ENCODE measurements around the gene ALDH16A1.

Gene ALDH16A1

DNA sequence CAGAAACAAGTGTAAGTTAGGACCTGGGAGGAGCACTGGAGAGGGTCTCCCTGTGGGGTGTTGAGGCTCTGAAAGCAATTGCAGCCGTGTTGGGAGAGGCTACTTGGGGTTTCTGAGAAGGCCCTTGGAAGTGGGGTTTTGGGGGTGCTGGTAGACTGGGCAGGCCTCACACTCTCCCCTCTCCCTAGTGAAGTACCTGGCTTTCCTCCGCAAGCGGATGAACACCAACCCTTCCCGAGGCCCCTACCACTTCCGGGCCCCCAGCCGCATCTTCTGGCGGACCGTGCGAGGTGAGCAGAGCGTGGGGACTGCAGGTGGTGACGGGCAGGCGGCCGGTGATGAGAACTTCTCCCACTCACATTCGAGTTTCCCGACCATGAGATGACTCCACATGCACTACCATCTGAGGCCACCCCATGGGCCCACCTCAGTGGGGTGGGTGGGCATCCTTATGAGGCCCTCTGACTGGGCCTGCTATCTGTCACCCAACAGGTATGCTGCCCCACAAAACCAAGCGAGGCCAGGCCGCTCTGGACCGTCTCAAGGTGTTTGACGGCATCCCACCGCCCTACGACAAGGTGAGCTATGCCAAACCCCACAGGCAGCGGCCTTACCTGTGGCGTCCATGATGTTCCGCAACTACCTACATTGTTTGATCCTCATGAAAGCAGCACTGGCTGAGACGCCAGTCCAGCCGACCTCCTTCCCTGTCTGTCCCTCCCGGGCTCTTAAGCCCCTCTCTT is 37.4 kb downstream of the ALDH16A1 start:
- no peak for DNase-seq

DNA sequence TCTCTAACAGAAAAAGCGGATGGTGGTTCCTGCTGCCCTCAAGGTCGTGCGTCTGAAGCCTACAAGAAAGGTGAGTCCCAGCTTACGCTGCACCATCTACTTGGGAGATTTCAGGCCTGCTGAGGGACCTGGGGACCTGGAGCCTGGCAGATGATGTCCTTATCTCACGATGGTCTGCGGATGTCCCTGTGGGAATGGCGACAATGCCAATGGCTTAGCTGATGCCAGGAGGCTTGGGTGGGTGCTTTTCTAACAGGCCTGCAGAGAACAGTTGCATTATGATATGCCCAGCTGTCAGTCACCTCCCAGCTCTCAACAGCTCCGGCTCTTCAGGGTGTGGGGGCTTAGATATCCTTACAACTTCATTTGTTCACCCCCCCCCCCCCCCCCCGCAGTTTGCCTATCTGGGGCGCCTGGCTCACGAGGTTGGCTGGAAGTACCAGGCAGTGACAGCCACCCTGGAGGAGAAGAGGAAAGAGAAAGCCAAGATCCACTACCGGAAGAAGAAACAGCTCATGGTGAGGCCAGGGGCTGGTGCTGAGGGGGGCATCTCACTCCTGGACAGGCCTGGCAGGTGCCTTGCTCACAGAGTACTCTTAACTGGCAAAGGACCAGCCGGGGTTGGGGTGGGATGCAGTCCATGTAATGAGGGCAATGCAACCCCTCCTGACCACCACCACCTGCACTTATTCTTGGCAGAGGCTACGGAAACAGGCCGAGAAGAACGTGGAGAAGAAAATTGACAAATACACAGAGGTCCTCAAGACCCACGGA is 38.2 kb downstream of the ALDH16A1 start:
- DNase-seq, result no peak

GRCh38 chr19:49491804-49492572 is 39.0 kb downstream of the ALDH16A1 start:
- no peak for DNase-seq

DNA sequence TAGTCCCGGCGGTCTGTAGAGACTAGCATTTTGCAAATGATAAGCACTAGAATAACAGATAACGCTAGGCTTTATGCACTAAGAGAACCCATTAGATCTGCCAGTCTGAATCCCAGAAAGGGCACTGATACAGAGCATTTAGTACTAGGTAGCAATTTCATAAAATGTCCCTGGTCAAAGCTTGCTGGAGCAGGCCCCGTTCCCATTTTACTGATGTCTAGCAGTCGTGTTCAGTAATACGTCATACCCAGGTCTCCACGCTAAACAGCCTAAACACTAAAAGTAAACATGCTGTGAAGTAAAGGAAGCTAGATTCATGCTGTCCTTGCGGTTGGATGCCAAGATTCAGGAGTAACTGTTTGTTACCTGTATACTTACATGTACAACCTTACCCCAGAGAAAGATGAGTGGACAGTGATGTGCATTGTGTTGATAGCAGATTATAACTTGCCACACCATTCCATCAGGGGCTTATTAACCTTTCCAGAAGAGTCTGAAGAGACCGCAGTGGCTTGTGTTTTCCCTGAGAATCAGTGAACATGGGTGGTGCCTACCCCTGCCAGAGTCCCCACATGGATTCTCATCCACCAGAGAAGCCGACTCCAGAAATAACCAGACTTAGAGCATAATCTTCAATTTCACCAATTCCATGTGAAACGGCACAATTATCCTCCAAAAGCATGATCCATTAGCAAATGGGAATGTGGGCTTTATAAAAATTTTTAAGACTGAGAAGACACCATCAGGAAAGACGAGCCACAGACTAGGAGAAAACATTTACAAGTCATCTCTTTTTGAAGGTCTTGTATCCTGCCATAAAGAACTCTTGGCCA is 39.8 kb downstream of the ALDH16A1 start:
- no peak for DNase-seq

DNA sequence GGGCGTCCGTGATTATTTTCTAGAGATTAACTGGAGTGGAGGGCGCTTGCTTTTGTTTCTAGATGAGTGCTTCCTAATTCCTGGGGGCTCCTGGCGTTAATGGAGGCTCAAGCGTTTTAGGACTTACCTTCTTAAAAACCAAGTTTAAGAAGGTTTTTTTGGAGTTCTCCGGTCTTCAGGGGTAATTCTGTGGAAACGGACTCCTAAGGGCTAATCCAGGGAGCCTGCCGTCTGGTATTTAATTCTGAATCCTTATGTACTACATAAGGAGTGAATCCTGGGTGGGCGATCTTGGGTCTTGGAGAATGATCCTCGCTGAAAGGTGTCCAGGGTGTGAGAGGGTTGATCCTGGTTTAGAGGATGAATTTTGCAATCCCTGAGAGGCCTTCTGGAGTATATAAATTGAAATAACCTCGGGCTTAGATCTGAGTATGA is 43.6 kb downstream of the ALDH16A1 start:
- no peak for DNase-seq

- peak; percentile 59 for DNase-seq
Measured at GRCh38 chr19:49497047-49497788, 44.2 kb downstream of the ALDH16A1 start.

DNA sequence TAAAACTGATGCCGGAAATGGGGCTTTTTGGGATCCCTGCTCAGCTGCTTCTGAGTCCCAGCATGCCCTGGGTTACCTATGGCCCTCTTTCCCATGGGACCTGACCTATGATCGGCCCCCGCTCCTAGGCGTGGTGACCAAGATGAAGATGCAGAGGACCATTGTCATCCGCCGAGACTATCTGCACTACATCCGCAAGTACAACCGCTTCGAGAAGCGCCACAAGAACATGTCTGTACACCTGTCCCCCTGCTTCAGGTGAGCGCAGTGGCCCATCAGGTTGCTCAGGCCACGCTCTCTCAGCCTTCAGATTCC is 44.7 kb downstream of the ALDH16A1 start:
- no peak for DNase-seq

GRCh38 chr19:49498475-49498874 is 45.5 kb downstream of the ALDH16A1 start:
- DNase-seq, result no peak

DNA sequence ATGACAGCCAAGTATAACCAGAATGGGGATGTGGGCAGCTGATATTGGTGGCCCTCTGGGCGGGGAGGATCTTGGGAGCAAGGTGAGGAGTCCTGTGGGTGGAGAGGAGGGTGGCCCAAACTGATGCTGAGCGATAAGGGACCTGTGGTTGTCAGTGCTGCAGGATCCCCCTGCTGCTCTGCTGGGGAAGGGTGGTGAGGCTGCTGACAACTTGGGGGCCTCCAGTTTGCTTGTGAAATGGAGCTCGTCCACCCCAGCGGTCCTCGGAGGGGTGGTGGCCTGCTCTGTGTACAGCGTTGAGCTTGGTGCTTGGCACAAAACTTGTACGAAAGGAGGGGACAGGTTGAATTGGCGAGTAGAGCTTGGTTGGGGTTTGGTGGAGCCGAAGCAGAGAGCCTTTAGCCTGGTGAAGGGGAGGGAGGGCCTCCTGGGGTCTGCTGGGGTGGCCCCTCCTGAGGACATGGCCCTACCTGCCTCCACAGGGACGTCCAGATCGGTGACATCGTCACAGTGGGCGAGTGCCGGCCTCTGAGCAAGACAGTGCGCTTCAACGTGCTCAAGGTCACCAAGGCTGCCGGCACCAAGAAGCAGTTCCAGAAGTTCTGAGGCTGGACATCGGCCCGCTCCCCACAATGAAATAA is 46.1 kb downstream of the ALDH16A1 start:
- no peak for DNase-seq

- DNase-seq, result no peak
Measured at GRCh38 chr19:49502866-49503581, 50.0 kb downstream of the ALDH16A1 start.

DNA sequence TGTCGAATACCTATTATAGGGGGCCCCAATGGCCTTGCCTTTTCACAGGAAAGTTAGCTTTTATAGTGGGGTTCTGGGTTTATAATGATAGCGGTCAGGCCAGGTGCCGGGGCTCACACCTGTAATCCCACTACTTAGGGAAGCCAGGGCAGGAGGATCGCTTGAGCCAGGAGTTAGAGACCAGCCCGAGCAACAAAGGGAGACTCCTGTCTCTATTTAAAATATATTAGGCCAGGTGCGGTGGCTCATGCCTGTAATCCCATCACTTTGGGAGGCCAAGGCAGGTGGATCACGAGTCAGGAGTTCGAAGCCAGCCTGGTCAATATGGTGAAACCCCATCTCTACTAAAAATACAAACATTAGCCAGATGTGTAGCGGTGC is 50.5 kb downstream of the ALDH16A1 start:
- no peak for DNase-seq

DNA sequence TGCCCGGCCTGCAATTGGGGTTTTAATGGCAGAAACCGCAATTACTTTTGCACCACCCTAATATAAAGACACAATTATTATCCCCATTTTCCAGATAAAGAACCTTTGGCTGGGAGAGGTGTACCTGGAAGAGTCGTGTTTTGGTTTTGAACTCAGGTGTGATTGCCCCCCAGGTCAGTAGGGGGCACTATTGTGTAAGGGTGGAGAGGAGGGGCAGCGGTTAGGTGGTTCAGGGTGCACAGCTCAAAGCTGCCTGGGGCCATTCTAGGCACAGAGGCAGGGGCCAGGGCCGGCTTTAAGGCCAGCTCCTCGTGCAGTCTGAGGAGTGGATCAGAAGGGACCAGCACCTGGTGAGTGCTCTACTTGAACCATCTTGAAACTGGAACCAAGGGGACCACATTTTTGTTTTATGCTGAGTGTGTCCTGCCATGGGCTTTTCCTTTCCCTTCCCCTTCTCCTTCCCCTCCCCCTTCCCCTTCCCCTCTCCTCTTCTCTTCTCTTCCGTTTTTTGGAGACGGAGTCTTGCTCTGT is 53.6 kb downstream of the ALDH16A1 start:
- DNase-seq, result no peak

- no peak for DNase-seq
Measured at GRCh38 chr19:49507803-49508494, 54.9 kb downstream of the ALDH16A1 start.

GRCh38 chr19:49512970-49513745 is 60.1 kb downstream of the ALDH16A1 start:
- DNase-seq, result no peak

DNA sequence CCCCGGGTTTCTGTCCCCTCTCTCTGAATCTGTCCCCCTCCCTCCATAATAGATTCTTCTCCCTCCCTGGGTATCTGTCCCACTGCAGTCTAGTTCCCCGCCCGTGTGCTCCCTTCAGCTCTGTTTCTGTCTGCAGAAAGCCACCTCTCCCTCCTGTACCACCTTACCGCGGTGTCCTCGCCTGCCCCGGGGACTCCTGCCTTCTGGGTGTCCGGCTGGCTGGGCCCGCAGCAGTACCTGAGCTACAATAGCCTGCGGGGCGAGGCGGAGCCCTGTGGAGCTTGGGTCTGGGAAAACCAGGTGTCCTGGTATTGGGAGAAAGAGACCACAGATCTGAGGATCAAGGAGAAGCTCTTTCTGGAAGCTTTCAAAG is 60.7 kb downstream of the ALDH16A1 start:
- no peak for DNase-seq

- no peak for DNase-seq
Measured at GRCh38 chr19:49514151-49514550, 61.1 kb downstream of the ALDH16A1 start.

DNA sequence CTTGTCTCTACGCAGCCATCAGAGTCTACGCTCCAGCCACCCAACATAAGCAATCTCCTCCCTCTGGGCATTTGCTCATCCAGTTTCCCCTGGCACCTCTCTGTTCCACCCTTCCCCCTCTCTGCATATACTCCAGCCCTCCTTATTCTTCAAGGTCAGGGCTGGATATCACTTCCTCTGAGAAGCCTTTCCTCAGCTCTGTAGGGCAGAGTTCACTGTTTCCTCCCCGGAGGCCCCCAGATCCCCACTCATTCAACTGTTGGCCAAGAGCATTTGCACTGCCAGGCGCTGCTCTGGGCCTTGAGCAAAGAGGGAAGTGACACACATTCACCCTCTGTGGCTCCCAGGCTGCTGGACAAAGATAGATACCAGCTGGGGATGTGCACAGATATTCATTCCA is 62.7 kb downstream of the ALDH16A1 start:
- DNase-seq, result peak; percentile 71

GRCh38 chr19:49518033-49518432 is 65.0 kb downstream of the ALDH16A1 start:
- DNase-seq, result no peak
